LNCAP (cell line): ENCODE results near the gene RGS7BP.

Source experiments
- TF ChIP-seq, protein P1 (sequence below): fragments of 450-650 bp; IDR thresholded peaks from 2 replicates; pipeline ENCODE4 v1.5.1; 2017; ENCODE audit warnings: mild to moderate bottlenecking

The RGS7BP gene

DNA sequence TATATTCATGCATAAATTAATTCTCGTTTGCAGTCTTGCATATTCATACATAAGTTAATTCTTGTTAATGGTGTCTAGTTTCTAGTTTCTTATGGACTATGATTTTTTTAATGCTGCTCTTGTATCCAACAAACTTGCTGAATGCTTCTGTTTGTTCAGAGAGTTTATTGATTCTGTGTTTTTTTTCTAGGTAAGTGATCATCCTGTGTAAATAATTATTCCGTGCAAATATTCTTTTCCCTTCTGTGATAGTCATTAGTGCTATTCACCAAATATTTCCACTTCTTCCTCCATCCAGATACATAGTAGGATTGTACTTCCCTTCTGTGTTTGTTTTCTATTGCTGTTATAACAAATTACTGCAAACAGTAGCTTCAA lies 148.7 kb downstream of the RGS7BP start:
- TF ChIP-seq, protein P1, sequence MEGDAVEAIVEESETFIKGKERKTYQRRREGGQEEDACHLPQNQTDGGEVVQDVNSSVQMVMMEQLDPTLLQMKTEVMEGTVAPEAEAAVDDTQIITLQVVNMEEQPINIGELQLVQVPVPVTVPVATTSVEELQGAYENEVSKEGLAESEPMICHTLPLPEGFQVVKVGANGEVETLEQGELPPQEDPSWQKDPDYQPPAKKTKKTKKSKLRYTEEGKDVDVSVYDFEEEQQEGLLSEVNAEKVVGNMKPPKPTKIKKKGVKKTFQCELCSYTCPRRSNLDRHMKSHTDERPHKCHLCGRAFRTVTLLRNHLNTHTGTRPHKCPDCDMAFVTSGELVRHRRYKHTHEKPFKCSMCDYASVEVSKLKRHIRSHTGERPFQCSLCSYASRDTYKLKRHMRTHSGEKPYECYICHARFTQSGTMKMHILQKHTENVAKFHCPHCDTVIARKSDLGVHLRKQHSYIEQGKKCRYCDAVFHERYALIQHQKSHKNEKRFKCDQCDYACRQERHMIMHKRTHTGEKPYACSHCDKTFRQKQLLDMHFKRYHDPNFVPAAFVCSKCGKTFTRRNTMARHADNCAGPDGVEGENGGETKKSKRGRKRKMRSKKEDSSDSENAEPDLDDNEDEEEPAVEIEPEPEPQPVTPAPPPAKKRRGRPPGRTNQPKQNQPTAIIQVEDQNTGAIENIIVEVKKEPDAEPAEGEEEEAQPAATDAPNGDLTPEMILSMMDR = no peak

DNA sequence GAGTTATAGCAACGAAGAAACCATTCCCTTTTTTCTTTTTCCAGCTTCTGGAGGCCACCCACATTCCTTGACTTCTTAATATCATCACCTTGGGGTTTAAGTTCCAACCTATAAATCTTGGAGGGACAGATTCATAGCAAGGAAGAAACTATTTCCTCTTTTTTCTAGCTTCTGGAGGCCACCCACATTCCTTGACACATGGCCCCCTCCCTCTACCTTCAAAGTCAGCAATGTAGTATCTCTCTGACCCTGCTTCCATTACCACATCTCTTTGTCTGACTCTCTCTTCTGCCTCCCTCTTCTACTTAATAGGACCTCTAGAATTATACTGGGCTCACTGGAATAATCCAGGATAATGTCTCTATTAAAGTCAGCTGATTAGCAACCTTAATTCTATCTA lies 149.8 kb downstream of the RGS7BP start:
- TF ChIP-seq, protein P1 = no peak

GRCh38 chr5:64659289-64659688 lies 153.5 kb downstream of the RGS7BP start:
- TF ChIP-seq, protein P1 = no peak
